ENCODE measurements around the gene APOL2. TPM values are rescaled to one million over a fixed set of nuclear protein-coding genes. Genes with fewer than 3 reads are reported as not detected.
"Not testable (repeated sequence)": the region's sequence is repeated elsewhere in the genome, so short reads cannot be mapped to it uniquely, and the experiment has no call there.

The APOL2 gene
- total RNA-seq, 2 experiments from 2014 or later: 11.8 to 12.4 TPM

DNA sequence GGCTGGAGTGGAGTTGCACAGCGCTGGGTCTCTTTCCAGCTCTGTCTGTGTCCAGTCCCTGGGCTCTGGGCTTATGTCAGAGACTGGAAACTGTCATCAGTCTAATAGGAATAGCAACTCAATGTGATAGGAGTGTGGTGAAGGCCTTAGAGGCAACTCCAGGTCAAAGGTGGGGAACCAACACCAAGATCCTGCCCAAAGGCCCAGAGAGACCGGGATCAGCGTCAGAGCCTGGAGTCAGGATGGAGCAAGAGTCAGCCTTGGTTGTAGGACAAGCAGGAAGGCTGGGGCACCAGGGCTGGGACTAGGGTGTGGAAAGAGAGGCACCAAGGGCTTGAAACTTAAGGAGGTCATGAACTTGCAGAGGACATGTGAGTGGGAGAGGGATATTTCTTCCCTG, 23.0 kb upstream of the APOL2 start:
- H3K9me3 ChIP-seq (ENCODE audit: low read length); intact Hi-C loops (cut with micrococcal nuclease; ENCODE audit: unreplicated experiment); H3K4me3 ChIP-seq (ENCODE audit: low read depth, low read length, poor library complexity, severe bottlenecking); H3K79me2 ChIP-seq (ENCODE audit: insufficient read depth, low read depth, low read length); H2AFZ ChIP-seq (ENCODE audit: low read length); POLR2A ChIA-PET; H3K9me2 ChIP-seq (ENCODE audit: insufficient read depth, low read length); H3K27ac ChIP-seq (ENCODE audit: low read depth, low read length, poor library complexity, severe bottlenecking); BruUV-seq (replicated peaks); DNase-seq (ENCODE audit: low spot score); H3K4me2 ChIP-seq (ENCODE audit: low read length); H3K36me3 ChIP-seq (ENCODE audit: insufficient read depth, low read length); CTCF ChIA-PET (ENCODE audit: unreplicated experiment); H4K20me1 ChIP-seq (ENCODE audit: insufficient read depth, low read length): not testable (repeated sequence)
- peaks cover 19% of the 10 kb centered on the region for H3K4me1 ChIP-seq (ENCODE audit: insufficient read depth, low read length, poor library complexity, severe bottlenecking)

DNA sequence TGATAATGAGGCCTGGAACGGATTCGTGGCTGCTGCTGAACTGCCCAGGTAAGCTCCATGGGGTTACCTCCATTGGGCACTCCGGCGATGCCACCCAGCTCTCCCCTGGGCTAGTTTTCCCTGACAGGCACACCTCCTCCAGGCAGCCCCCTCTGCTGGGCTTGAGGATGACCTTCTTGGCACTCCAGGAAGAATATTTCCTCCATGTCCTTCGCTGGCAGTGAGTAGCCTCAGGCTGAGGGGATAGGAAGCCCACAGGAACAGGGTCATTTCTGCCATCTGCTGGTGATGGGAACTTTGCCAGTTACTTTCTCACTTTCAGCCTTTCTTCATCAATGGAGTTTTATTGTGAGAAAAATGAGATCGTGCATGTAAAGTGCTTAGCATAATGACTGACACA, 22.3 kb upstream of the APOL2 start:
- H3K9me3 ChIP-seq (ENCODE audit: low read length); H3K27ac ChIP-seq (ENCODE audit: low read depth, low read length, poor library complexity, severe bottlenecking); H3K4me2 ChIP-seq (ENCODE audit: low read length); DNase-seq (ENCODE audit: low spot score); H2AFZ ChIP-seq (ENCODE audit: low read length); H3K36me3 ChIP-seq (ENCODE audit: insufficient read depth, low read length); intact Hi-C loops (cut with micrococcal nuclease; ENCODE audit: unreplicated experiment); H3K9me2 ChIP-seq (ENCODE audit: insufficient read depth, low read length); CTCF ChIA-PET (ENCODE audit: unreplicated experiment); POLR2A ChIA-PET; H3K79me2 ChIP-seq (ENCODE audit: insufficient read depth, low read depth, low read length); H4K20me1 ChIP-seq (ENCODE audit: insufficient read depth, low read length); H3K4me3 ChIP-seq (ENCODE audit: low read depth, low read length, poor library complexity, severe bottlenecking); BruUV-seq (replicated peaks): not testable (repeated sequence)
- H3K4me1 ChIP-seq (ENCODE audit: insufficient read depth, low read length, poor library complexity, severe bottlenecking): peaks cover 19% of the 10 kb centered on the region
- TF ChIP-seq, protein P1, sequence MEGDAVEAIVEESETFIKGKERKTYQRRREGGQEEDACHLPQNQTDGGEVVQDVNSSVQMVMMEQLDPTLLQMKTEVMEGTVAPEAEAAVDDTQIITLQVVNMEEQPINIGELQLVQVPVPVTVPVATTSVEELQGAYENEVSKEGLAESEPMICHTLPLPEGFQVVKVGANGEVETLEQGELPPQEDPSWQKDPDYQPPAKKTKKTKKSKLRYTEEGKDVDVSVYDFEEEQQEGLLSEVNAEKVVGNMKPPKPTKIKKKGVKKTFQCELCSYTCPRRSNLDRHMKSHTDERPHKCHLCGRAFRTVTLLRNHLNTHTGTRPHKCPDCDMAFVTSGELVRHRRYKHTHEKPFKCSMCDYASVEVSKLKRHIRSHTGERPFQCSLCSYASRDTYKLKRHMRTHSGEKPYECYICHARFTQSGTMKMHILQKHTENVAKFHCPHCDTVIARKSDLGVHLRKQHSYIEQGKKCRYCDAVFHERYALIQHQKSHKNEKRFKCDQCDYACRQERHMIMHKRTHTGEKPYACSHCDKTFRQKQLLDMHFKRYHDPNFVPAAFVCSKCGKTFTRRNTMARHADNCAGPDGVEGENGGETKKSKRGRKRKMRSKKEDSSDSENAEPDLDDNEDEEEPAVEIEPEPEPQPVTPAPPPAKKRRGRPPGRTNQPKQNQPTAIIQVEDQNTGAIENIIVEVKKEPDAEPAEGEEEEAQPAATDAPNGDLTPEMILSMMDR (conservative IDR thresholded peaks at IDR 0.05; ENCODE audit: low read length): peak; percentile 57

DNA sequence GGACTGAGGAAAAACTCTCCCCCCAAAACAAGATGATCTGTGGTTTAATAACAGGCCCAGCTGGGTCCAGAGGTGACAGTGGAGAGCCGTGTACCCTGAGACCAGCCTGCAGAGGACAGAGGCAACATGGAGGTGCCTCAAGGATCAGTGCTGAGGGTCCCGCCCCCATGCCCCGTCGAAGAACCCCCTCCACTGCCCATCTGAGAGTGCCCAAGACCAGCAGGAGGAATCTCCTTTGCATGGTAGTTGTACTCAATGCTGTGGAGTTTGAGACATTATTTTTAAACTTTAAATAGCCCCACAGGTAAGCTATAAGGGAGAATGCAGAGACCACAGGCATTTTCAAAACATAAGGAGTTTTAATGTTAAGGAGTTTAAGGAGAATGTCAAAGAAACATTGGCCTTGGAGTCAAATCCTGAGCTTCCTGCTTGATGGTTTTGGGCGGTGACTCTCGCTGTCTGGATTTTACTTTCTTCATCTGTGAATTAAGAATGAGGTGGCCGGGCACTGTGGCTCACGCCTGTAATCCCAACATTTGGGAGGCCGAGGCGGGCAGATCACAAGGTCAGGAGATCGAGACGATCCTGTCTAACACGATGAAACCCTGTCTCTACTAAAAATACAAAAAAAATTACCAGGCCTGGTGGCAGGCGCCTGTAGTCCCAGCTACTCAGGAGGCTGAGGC, 20.4 kb upstream of the APOL2 start:
- no peak overlapping the region for H3K4me3 ChIP-seq (ENCODE audit: low read depth, low read length, poor library complexity, severe bottlenecking)
- BruUV-seq (replicated peaks): no TSS peak
- peak overlapping the region; percentile 94; the same call in 1 of the 2 replicates for H2AFZ ChIP-seq (ENCODE audit: low read length)
- H3K9me2 ChIP-seq (ENCODE audit: insufficient read depth, low read length): no peaks in the 10 kb centered on the region
- no peak overlapping the region for H3K27ac ChIP-seq (ENCODE audit: low read depth, low read length, poor library complexity, severe bottlenecking)
- DNase-seq (ENCODE audit: low spot score): no peak
- H3K79me2 ChIP-seq (ENCODE audit: insufficient read depth, low read depth, low read length): no peaks in the 10 kb centered on the region
- ChIA-PET CTCF (ENCODE audit: unreplicated experiment) (no interaction called here), POLR2A (no interaction called here)
- intact Hi-C loops (cut with micrococcal nuclease; ENCODE audit: unreplicated experiment): no loop called here
- no peaks in the 10 kb centered on the region for H3K36me3 ChIP-seq (ENCODE audit: insufficient read depth, low read length)
- no peaks in the 10 kb centered on the region for H3K9me3 ChIP-seq (ENCODE audit: low read length)
- TF ChIP-seq, protein P1 (conservative IDR thresholded peaks at IDR 0.05; ENCODE audit: low read length): no peak
- no peak for TF ChIP-seq EZH2phosphoT487 (IDR thresholded peaks at IDR 0.05; ENCODE audit: borderline replicate concordance, low read depth, low read length)
- H4K20me1 ChIP-seq (ENCODE audit: insufficient read depth, low read length): no peaks in the 10 kb centered on the region
- H3K4me1 ChIP-seq (ENCODE audit: insufficient read depth, low read length, poor library complexity, severe bottlenecking): peaks cover 19% of the 10 kb centered on the region
- peak overlapping the region; percentile 63 for H3K4me2 ChIP-seq (ENCODE audit: low read length)
